ENCODE measurements around the gene STPG4. TPM values are rescaled to one million over a fixed set of nuclear protein-coding genes. Genes with fewer than 3 reads are reported as not detected.
"Not testable (repeated sequence)": the region's sequence is repeated elsewhere in the genome, so short reads cannot be mapped to it uniquely, and the experiment has no call there.

Gene STPG4
- total RNA-seq, 1 donor from 2014 or later: not detected

GRCh38 chr2:47173986-47174732, 19.1 kb upstream of the STPG4 start:
- no peak for DNase-seq (ENCODE audit: extremely low read depth, low read depth, low spot score)

- DNase-seq (ENCODE audit: extremely low read depth, low read depth, low spot score): no peak
These were observed 18.0 kb upstream of the STPG4 start for GRCh38 chr2:47172922-47173695.

GRCh38 chr2:47172156-47172921, 17.2 kb upstream of the STPG4 start:
- DNase-seq (ENCODE audit: extremely low read depth, low read depth, low spot score): no peak

GRCh38 chr2:47169784-47170183, 14.7 kb upstream of the STPG4 start:
- no peak for DNase-seq (ENCODE audit: extremely low read depth, low read depth, low spot score)

- DNase-seq (ENCODE audit: extremely low read depth, low read depth, low spot score): not testable (repeated sequence)
These were observed 13.8 kb upstream of the STPG4 start for GRCh38 chr2:47168895-47169294.

- DNase-seq (ENCODE audit: extremely low read depth, low read depth, low spot score): no peak
These were observed 12.0 kb upstream of the STPG4 start for GRCh38 chr2:47167149-47167548.

GRCh38 chr2:47165001-47165555, 10.0 kb upstream of the STPG4 start:
- no peak for DNase-seq (ENCODE audit: extremely low read depth, low read depth, low spot score)

GRCh38 chr2:47162780-47163179, 7.7 kb upstream of the STPG4 start:
- no peak for DNase-seq (ENCODE audit: extremely low read depth, low read depth, low spot score)

- DNase-seq (ENCODE audit: extremely low read depth, low read depth, low spot score): no peak
These were observed 6.4 kb upstream of the STPG4 start for GRCh38 chr2:47161475-47161874.

GRCh38 chr2:47160660-47161059, 5.6 kb upstream of the STPG4 start:
- no peak for DNase-seq (ENCODE audit: extremely low read depth, low read depth, low spot score)

GRCh38 chr2:47160211-47160610, 5.1 kb upstream of the STPG4 start:
- DNase-seq (ENCODE audit: extremely low read depth, low read depth, low spot score): no peak

GRCh38 chr2:47159627-47160026, 4.5 kb upstream of the STPG4 start:
- DNase-seq (ENCODE audit: extremely low read depth, low read depth, low spot score): no peak

- no peak for DNase-seq (ENCODE audit: extremely low read depth, low read depth, low spot score)
These were observed 3.5 kb upstream of the STPG4 start for GRCh38 chr2:47158576-47158975.

GRCh38 chr2:47152803-47153202, 2.3 kb downstream of the STPG4 start:
- DNase-seq (ENCODE audit: extremely low read depth, low read depth, low spot score): no peak

GRCh38 chr2:47150175-47150574, 4.9 kb downstream of the STPG4 start:
- DNase-seq (ENCODE audit: extremely low read depth, low read depth, low spot score): no peak

- no peak for DNase-seq (ENCODE audit: extremely low read depth, low read depth, low spot score)
These were observed 8.1 kb downstream of the STPG4 start for GRCh38 chr2:47147021-47147420.

- DNase-seq (ENCODE audit: extremely low read depth, low read depth, low spot score): no peak
These were observed 9.6 kb downstream of the STPG4 start for GRCh38 chr2:47145466-47145865.

GRCh38 chr2:47141520-47141919, 13.6 kb downstream of the STPG4 start:
- DNase-seq (ENCODE audit: extremely low read depth, low read depth, low spot score): no peak

- DNase-seq (ENCODE audit: extremely low read depth, low read depth, low spot score): no peak
These were observed 20.6 kb downstream of the STPG4 start for GRCh38 chr2:47134386-47135090.

GRCh38 chr2:47133046-47133445, 22.1 kb downstream of the STPG4 start:
- no peak for DNase-seq (ENCODE audit: extremely low read depth, low read depth, low spot score)
